ENCODE results near the gene SLC44A3. TPM values are rescaled to one million over a fixed set of nuclear protein-coding genes. Genes with fewer than 3 reads are reported as not detected.
"Not testable (repeated sequence)": the region's sequence is repeated elsewhere in the genome, so short reads cannot be mapped to it uniquely, and the experiment has no call there.

SLC44A3 gene
- total and polyA plus RNA-seq, 4 experiments from 2014 or later = 1.1 to 2.3 (median 1.9) TPM

DNA sequence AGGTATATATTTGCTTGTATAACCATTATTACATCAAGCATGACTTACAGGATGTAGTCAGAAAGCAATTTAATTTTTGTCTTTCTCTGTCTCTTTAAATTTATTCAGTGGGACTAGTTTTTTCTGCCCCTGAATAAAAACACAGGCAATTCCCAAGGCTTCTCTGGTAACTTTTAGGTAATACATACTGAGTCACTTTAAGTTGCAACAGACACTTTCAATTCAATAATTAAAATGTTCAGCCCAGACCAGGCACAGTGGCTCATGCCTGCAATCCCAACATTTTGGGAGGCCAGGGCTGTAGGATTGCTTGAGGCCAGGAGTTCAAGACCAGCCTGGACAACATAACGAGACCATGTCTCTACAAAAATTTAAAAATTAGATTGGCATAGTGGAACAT, 12.3 kb downstream of the SLC44A3 start:
- Histone ChIP-seq H3K27me3 (ENCODE audit: insufficient read depth, low read length) (no peaks in the 10 kb centered on the region), H3K36me3 (ENCODE audit: insufficient read depth, low read length) (no peaks in the 10 kb centered on the region), H3K27ac (ENCODE audit: low read depth, low read length) (no peak overlapping the region), H3K9me3 (ENCODE audit: control insufficient read depth in 1 of 2, low read length in 2 of 2) (no peaks in the 10 kb centered on the region), H3K4me1 (ENCODE audit: insufficient read depth, low read length) (no peaks in the 10 kb centered on the region), H3K4me3 (ENCODE audit: low read length in 2 of 2) (no peak overlapping the region)
- ChIA-PET CTCF (ENCODE audit: partially characterized antibody) (no interaction called here), POLR2A (ENCODE audit: partially characterized antibody) (no interaction called here)
- no peaks in the 10 kb centered on the region for H3K36me3 Mint-ChIP-seq
- intact Hi-C loops (cut with micrococcal nuclease) = no loop called here
- no peak overlapping the region for H3K4me3 Mint-ChIP-seq
- peaks cover 4 to 9% of the 10 kb centered on the region in 2 donors for H3K27me3 Mint-ChIP-seq
- H3K4me1 Mint-ChIP-seq = no peaks in the 10 kb centered on the region
- no peak overlapping the region for H3K27ac Mint-ChIP-seq
- no peaks in the 10 kb centered on the region for H3K9me3 Mint-ChIP-seq
- DNase-seq = no peak

DNA sequence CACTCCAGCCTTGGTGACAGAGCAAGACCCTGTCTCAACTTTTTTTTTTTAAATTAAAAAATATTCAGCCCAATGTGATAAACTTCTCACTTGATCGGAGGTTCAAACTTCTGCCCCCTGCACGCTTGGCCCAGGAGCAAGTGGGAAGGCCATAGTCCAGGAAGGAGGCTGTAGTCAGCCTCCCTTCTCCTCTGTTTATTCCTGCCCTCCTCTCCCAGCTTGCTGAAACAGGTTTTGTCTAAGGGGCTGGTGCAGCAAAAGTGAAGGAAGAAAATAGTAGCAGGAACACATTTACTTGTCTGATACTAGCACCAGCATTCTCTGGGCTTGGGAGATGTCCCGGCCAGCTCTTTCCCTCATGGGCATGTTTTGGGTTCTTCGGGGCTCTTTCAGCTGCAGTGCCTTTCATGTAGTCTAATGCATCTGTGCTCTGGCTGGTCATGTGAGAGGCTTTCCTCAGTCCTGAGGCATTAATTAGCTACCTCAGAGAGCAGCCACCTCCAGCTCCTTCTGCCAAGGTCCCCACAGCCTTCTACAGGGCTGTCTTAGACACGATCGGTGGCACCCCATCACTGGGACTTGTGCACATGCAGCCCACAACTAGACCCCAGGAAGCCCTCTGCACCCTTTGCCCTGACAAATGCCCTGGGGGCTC, 12.9 kb downstream of the SLC44A3 start:
- H3K27ac Mint-ChIP-seq = no peak overlapping the region
- H3K4me1 Mint-ChIP-seq = no peaks in the 10 kb centered on the region
- DNase-seq = no peak
- Histone ChIP-seq H3K27ac (ENCODE audit: low read depth, low read length) (no peak overlapping the region), H3K4me1 (ENCODE audit: insufficient read depth, low read length) (no peaks in the 10 kb centered on the region), H3K36me3 (ENCODE audit: insufficient read depth, low read length) (no peaks in the 10 kb centered on the region), H3K9me3 (ENCODE audit: control insufficient read depth in 1 of 2, low read length in 2 of 2) (no peaks in the 10 kb centered on the region), H3K4me3 (ENCODE audit: low read length in 2 of 2) (no peak overlapping the region), H3K27me3 (ENCODE audit: insufficient read depth, low read length) (no peaks in the 10 kb centered on the region)
- H3K9me3 Mint-ChIP-seq = no peaks in the 10 kb centered on the region
- ChIA-PET POLR2A (ENCODE audit: partially characterized antibody) (no interaction called here), CTCF (ENCODE audit: partially characterized antibody) (interaction anchor here (1.1 to 1.5 kb wide), 2 partner anchors 21 to 25 kb away, joined by 3 to 9 read pairs; no protein-coding TSS in a partner anchor)
- intact Hi-C loops (cut with micrococcal nuclease) = no loop called here
- H3K27me3 Mint-ChIP-seq = peaks cover 4 to 9% of the 10 kb centered on the region in 2 donors
- no peaks in the 10 kb centered on the region for H3K36me3 Mint-ChIP-seq
- H3K4me3 Mint-ChIP-seq = no peak overlapping the region

DNA sequence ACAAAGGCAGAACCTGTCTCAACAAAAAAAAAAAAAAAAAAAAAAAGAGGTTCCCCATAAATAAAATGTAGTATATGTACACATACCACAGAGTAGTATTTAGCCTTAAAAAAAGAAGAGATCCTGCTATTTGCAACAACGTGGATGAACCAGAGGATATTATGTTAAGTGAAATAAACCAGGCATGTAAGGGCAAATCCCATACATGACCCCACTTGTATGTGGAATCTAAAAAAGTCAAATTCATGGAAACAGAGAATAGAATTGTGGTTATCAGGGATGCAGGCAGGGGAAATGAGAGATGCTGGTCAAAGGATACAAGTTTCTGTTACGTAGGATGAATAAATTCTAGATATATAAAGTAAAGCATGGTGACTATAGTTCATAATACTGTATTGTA, 16.7 kb downstream of the SLC44A3 start:
- H3K9me3 ChIP-seq (ENCODE audit: control insufficient read depth in 1 of 2, low read length in 2 of 2) = no peaks in the 10 kb centered on the region
- H3K27me3 ChIP-seq (ENCODE audit: insufficient read depth, low read length) = no peaks in the 10 kb centered on the region
- Mint-ChIP-seq H3K9me3 (no peaks in the 10 kb centered on the region), H3K27me3 (peaks cover 4 to 10% of the 10 kb centered on the region in 2 donors), H3K4me1 (no peaks in the 10 kb centered on the region), H3K27ac (no peak overlapping the region), H3K36me3 (no peaks in the 10 kb centered on the region), H3K4me3 (no peak overlapping the region)
- ChIA-PET POLR2A (ENCODE audit: partially characterized antibody) (no interaction called here), CTCF (ENCODE audit: partially characterized antibody) (interaction anchor here (2.0 kb wide), 1 partner anchor 17 kb away, joined by 16 read pairs; no protein-coding TSS in a partner anchor)
- no peaks in the 10 kb centered on the region for H3K36me3 ChIP-seq (ENCODE audit: insufficient read depth, low read length)
- no peak overlapping the region for H3K4me3 ChIP-seq (ENCODE audit: low read length in 2 of 2)
- no peak for DNase-seq
- intact Hi-C loops (cut with micrococcal nuclease) = no loop called here
- no peak overlapping the region for H3K27ac ChIP-seq (ENCODE audit: low read depth, low read length)
- H3K4me1 ChIP-seq (ENCODE audit: insufficient read depth, low read length) = no peaks in the 10 kb centered on the region

DNA sequence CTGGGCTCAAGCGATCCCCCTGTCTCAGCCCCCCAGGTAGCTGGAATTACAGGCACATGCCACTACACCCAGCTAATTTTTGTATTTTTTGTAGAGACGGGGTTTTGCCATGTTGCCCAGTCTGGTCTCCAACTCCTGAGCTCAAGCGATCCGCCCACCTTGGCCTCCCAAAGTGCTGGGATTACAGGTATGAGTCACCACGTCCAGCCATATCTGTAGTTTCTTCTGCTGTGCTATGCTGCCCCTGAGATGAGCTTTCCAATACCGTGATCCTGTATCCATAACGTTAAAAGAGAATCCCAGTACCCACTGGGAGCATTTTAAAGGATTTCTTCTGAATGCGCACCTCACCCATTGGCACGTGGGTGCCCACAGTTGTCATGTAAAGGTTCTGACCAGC, 20.2 kb downstream of the SLC44A3 start:
- H3K4me1 Mint-ChIP-seq, H3K4me3 Mint-ChIP-seq: not testable (repeated sequence)
- CTCF ChIA-PET (ENCODE audit: partially characterized antibody) = interaction anchor here (0.7 to 2.2 kb wide), 3 partner anchors 10 to 14 kb away, joined by 3 to 8 read pairs (median 3); no protein-coding TSS in a partner anchor

DNA sequence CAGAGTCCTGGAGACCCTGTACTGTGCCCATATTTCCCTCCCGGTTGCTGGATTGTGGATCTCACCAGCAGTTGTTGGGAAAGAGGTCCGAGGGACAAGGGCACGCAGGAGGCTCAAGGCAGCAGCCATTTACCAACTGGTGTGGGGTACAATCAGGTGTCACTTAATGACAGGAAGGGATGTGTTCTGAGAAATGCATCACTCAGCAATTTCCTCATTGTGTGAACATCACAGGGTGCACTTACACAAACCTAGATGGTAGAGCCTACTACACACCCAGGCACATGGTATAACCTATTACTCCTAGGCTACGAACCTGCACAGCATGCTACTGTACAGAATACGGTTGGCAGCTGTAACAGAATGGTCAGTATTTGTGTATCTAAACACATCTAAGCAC, 20.7 kb downstream of the SLC44A3 start:
- Mint-ChIP-seq H3K4me3 (no peak overlapping the region), H3K4me1 (no peaks in the 10 kb centered on the region), H3K27ac (no peak overlapping the region), H3K36me3 (no peaks in the 10 kb centered on the region), H3K27me3 (peaks cover 8 to 16% of the 10 kb centered on the region in 2 donors), H3K9me3 (no peaks in the 10 kb centered on the region)
- Histone ChIP-seq H3K4me1 (ENCODE audit: insufficient read depth, low read length) (no peaks in the 10 kb centered on the region), H3K27me3 (ENCODE audit: insufficient read depth, low read length) (no peaks in the 10 kb centered on the region), H3K36me3 (ENCODE audit: insufficient read depth, low read length) (no peaks in the 10 kb centered on the region), H3K4me3 (ENCODE audit: low read length in 2 of 2) (no peak overlapping the region), H3K9me3 (ENCODE audit: control insufficient read depth in 1 of 2, low read length in 2 of 2) (no peaks in the 10 kb centered on the region), H3K27ac (ENCODE audit: low read depth, low read length) (no peak overlapping the region)
- intact Hi-C loops (cut with micrococcal nuclease) = no loop called here
- no peak for DNase-seq
- POLR2A ChIA-PET (ENCODE audit: partially characterized antibody) = no interaction called here
- CTCF ChIA-PET (ENCODE audit: partially characterized antibody) = interaction anchor here (0.9 kb wide), 2 partner anchors 11 to 14 kb away, joined by 3 read pairs; no protein-coding TSS in a partner anchor

More for the DNA sequence above, 20.2 kb downstream of the SLC44A3 start:
- H3K27ac ChIP-seq (ENCODE audit: low read depth, low read length); H3K9me3 ChIP-seq (ENCODE audit: control insufficient read depth in 1 of 2, low read length in 2 of 2); H3K36me3 ChIP-seq (ENCODE audit: insufficient read depth, low read length); POLR2A ChIA-PET (ENCODE audit: partially characterized antibody); H3K4me3 ChIP-seq (ENCODE audit: low read length in 2 of 2); DNase-seq; H3K27ac Mint-ChIP-seq; H3K9me3 Mint-ChIP-seq; H3K4me1 ChIP-seq (ENCODE audit: insufficient read depth, low read length); H3K36me3 Mint-ChIP-seq; H3K27me3 ChIP-seq (ENCODE audit: insufficient read depth, low read length); intact Hi-C loops (cut with micrococcal nuclease): not testable (repeated sequence)
- H3K27me3 Mint-ChIP-seq = peaks cover 8 to 16% of the 10 kb centered on the region in 2 donors

DNA sequence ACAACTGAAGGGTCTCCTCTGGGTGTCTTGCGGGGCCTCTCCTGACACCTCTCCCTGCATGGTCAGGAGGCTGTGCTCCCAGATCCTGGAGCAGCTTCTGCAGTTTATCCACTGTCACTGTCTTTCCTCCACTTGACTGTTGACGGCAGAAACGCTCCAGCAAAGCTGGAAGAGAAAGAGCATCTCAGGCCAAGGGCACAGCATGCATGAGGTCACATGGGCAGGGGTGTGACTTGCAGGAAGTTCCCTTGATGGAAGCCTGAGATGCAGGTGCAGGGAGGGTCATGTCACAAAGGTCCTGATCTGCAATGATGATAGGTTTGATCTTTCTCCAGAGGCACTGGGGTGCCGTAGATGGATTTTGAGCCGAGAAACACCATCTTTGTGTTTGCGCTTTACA, 23.3 kb downstream of the SLC44A3 start:
- CTCF ChIA-PET (ENCODE audit: partially characterized antibody) = interaction anchor here (4.2 kb wide), 1 partner anchor 11 kb away, joined by 27 read pairs; no protein-coding TSS in a partner anchor

DNA sequence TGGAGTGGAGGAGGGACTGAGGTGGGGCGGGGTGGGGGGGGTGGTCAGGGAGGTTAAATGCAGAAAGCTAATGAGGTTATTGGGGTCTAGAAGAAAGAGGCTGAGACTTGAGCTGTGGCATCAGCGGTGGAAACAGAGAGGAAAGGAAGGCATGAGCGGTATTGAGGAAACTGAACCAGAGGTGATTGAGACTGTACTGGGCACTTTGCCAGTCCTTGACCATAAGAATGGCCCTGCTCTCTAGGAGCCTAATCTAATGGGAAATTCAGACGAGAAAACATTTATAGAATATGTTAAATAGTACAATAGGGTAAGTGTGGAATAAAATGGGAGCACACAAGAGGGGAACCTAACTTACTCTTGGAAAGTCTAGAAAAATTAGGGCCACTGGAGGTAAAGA, 23.7 kb downstream of the SLC44A3 start:
- Histone ChIP-seq H3K27me3 (ENCODE audit: insufficient read depth, low read length) (no peaks in the 10 kb centered on the region), H3K9me3 (ENCODE audit: control insufficient read depth in 1 of 2, low read length in 2 of 2) (no peaks in the 10 kb centered on the region), H3K36me3 (ENCODE audit: insufficient read depth, low read length) (no peaks in the 10 kb centered on the region), H3K4me1 (ENCODE audit: insufficient read depth, low read length) (no peaks in the 10 kb centered on the region), H3K27ac (ENCODE audit: low read depth, low read length) (no peak overlapping the region), H3K4me3 (ENCODE audit: low read length in 2 of 2) (no peak overlapping the region)
- H3K4me3 Mint-ChIP-seq = no peak overlapping the region
- no peak overlapping the region for H3K27ac Mint-ChIP-seq
- POLR2A ChIA-PET (ENCODE audit: partially characterized antibody) = no interaction called here
- no peaks in the 10 kb centered on the region for H3K9me3 Mint-ChIP-seq
- no peaks in the 10 kb centered on the region for H3K4me1 Mint-ChIP-seq
- no peaks in the 10 kb centered on the region for H3K36me3 Mint-ChIP-seq
- DNase-seq = no peak
- CTCF ChIA-PET (ENCODE audit: partially characterized antibody) = interaction anchor here (4.2 kb wide), 1 partner anchor 10 kb away, joined by 27 read pairs; no protein-coding TSS in a partner anchor
- peaks cover 12 to 13% of the 10 kb centered on the region in 2 donors for H3K27me3 Mint-ChIP-seq
- intact Hi-C loops (cut with micrococcal nuclease) = no loop called here

More for the DNA sequence above, 23.3 kb downstream of the SLC44A3 start:
- H3K36me3 ChIP-seq (ENCODE audit: insufficient read depth, low read length) = no peaks in the 10 kb centered on the region
- no peaks in the 10 kb centered on the region for H3K9me3 ChIP-seq (ENCODE audit: control insufficient read depth in 1 of 2, low read length in 2 of 2)
- no peaks in the 10 kb centered on the region for H3K4me1 Mint-ChIP-seq
- peaks cover 9 to 16% of the 10 kb centered on the region in 2 donors for H3K27me3 Mint-ChIP-seq
- H3K27ac ChIP-seq (ENCODE audit: low read depth, low read length) = no peak overlapping the region
- H3K4me1 ChIP-seq (ENCODE audit: insufficient read depth, low read length) = no peaks in the 10 kb centered on the region
- no peak overlapping the region for H3K4me3 ChIP-seq (ENCODE audit: low read length in 2 of 2)
- H3K9me3 Mint-ChIP-seq = no peaks in the 10 kb centered on the region
- peak overlapping the region in 2 of 8 donors; percentile 20 to 26 for H3K4me3 Mint-ChIP-seq
- no peak for DNase-seq
- POLR2A ChIA-PET (ENCODE audit: partially characterized antibody) = no interaction called here
- no peak overlapping the region for H3K27ac Mint-ChIP-seq
- H3K36me3 Mint-ChIP-seq = no peaks in the 10 kb centered on the region
- H3K27me3 ChIP-seq (ENCODE audit: insufficient read depth, low read length) = no peaks in the 10 kb centered on the region
- intact Hi-C loops (cut with micrococcal nuclease) = no loop called here

Measured in CD4-positive, alpha-beta memory T cell (primary cell).